Fibroblast of lung (primary cell): ENCODE measurements around the gene LRMDA.

ENCODE experiments used
- EZH2 ChIP-seq: IDR thresholded peaks from 2 replicates; pipeline ENCODE4 v1.5.1; 2012; ENCODE audit warnings: low read length, control low read depth, mild to moderate bottlenecking; ENCODE audit errors: missing control alignments
- TF ChIP-seq, protein P1 (sequence below), 2 donors: IDR thresholded peaks in 1 of 2; conservative IDR thresholded peaks in 1 of 2; 1 replicate in 1 of 2; 2 replicates in 1 of 2; pipeline ENCODE4 v1.5.1; 2011 to 2012; ENCODE audit warnings: low read length in 2 of 2, control low read depth in 1 of 2, inconsistent platforms in 1 of 2, low read depth in 1 of 2, mild to moderate bottlenecking in 1 of 2

DNA sequence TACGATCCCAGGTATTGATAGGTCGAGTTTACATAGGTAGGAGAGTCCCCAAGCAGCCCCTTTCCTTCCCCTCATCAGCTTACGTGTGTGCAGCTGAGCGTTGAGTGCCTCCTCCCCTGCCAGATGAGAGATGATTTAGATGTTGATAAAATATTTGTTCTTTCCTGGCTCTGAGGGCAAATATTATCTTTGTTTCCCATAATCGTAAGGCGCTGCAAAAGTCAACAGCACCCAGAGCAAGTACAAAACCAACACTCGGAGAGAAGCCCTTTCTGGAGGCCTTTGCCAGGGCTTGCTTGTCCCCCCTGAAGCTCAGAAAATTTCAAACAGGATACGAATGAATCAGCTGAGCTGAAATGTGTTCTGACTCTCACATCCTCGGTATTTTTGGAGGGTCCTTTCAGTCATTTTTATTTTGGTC is 683.2 kb downstream of the LRMDA start:
- TF ChIP-seq, protein P1, sequence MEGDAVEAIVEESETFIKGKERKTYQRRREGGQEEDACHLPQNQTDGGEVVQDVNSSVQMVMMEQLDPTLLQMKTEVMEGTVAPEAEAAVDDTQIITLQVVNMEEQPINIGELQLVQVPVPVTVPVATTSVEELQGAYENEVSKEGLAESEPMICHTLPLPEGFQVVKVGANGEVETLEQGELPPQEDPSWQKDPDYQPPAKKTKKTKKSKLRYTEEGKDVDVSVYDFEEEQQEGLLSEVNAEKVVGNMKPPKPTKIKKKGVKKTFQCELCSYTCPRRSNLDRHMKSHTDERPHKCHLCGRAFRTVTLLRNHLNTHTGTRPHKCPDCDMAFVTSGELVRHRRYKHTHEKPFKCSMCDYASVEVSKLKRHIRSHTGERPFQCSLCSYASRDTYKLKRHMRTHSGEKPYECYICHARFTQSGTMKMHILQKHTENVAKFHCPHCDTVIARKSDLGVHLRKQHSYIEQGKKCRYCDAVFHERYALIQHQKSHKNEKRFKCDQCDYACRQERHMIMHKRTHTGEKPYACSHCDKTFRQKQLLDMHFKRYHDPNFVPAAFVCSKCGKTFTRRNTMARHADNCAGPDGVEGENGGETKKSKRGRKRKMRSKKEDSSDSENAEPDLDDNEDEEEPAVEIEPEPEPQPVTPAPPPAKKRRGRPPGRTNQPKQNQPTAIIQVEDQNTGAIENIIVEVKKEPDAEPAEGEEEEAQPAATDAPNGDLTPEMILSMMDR (conservative IDR thresholded peaks at IDR 0.05 in 1 of 2, IDR thresholded peaks at IDR 0.05 in 1 of 2; ENCODE audit: low read depth in 1 of 2, low read length in 2 of 2) = no peak
- TF ChIP-seq EZH2 = no peak
